Middle frontal gyrus (tissue), 1 donor: ENCODE results near the gene SCTR.

ENCODE experiments used
- DNase-seq: peaks from one replicate; pipeline ENCODE4 v3.0.0-alpha.2; 2015; ENCODE audit warnings: low spot score; ENCODE audit errors: extremely low spot score

The SCTR gene

DNA sequence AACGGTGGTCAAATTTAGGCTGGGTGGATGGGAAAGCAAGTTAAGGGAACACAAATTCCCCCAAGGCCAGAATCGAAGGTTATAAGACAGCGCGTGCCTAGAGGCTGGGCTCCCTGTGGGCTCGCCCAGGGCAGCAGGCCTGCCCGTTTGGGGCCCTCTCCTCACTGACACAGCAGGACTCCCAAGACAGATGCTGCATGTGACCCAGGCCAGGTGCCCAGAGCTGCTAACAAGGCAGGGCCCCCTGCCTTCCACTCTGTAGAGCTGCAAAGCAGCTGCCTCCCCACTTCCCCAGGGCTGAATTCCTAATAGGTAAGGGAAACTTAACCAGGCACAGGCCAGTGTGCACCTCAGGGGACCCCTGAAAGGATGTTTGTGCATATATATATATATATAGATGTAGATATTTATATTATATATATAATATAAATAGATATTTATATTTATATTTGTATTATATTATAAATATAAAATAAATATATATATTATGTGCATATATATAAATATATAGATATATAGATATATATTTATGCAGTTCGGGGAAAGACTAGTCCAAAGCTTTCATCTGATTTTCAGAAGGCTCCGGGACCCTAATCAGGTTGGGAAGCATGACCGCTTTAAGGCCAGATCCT is 48.9 kb downstream of the SCTR start:
- DNase-seq, result no peak

- DNase-seq, result no peak
Measured at GRCh38 chr2:119474371-119475224, 49.7 kb downstream of the SCTR start.

GRCh38 chr2:119473621-119474370 is 50.5 kb downstream of the SCTR start:
- no peak for DNase-seq

DNA sequence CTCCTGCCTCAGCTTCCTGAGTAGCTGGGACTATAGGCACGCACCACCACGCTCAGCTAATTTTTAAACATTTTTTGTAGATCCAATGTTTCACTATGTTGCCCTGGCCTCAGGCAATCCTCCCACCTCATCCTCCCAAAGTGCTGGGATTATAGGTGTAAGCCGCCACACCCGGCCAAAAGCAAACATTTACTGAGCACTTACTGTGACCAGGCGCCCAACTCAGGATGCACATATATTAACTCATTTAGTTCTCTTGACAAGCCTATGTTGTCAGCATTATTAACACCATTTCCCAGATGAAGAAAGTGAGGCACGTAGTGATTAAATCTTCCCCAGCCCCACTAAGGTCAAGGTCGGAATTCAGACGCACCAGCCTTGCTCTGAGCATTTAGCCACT is 51.5 kb downstream of the SCTR start:
- no peak for DNase-seq

DNA sequence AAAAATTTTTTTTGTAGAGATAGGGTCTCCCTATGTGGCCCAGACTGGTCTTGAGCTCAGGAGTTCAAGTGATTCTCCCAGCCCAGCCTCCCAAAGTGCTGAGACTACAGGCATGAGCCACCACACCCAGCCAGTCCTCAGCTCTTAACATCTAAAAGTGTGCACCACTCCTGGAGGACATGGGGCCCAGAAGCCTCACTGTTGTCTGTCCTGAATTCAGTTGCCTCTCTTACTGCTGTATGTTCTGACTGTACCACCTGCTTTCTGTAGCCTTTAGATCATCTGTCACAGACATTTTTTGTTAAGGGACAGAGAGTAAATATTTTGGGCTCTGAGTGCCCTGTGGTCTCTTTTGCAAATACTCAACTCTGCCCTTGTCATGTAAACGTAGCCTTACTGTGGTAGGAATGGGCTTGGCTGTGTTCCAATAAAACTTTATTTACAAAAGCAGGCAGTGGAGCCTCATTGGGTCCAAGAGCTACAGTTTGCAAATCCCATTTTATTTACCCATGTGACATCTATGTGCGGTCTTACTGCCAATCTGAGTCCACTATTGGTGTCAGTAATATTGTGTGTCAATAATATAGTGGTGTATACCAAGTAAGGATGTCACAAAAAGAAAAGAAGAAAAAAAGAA is 54.5 kb downstream of the SCTR start:
- DNase-seq, result no peak

- DNase-seq, result no peak
Measured at GRCh38 chr2:119469131-119469530, 55.2 kb downstream of the SCTR start.

GRCh38 chr2:119468154-119468955 is 55.9 kb downstream of the SCTR start:
- DNase-seq, result no peak

DNA sequence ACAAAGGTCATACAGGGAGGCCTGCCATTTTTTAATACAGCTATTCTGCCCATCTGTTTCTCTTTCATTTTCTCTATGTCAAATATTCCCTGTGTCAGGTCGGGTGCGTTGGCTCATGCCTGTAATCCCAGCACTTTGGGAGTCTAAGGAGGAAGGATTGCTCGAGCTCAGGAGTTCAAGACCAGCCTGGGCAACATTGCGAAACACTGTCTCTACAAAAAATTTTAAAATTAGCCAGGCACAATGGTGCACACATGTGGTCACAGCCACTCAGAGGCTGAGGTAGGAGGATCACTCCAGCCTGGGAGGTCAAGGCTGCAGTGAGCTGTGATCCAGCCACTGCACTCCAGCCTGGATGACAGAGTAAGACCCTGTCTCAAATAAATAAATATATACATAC is 57.9 kb downstream of the SCTR start:
- no peak for DNase-seq

- DNase-seq, result no peak
Measured at GRCh38 chr2:119465687-119466086, 58.6 kb downstream of the SCTR start.

GRCh38 chr2:119464981-119465380 is 59.3 kb downstream of the SCTR start:
- no peak for DNase-seq

- DNase-seq, result no peak
Measured at GRCh38 chr2:119463990-119464389, 60.3 kb downstream of the SCTR start.

- no peak for DNase-seq
Measured at GRCh38 chr2:119463136-119463535, 61.1 kb downstream of the SCTR start.

DNA sequence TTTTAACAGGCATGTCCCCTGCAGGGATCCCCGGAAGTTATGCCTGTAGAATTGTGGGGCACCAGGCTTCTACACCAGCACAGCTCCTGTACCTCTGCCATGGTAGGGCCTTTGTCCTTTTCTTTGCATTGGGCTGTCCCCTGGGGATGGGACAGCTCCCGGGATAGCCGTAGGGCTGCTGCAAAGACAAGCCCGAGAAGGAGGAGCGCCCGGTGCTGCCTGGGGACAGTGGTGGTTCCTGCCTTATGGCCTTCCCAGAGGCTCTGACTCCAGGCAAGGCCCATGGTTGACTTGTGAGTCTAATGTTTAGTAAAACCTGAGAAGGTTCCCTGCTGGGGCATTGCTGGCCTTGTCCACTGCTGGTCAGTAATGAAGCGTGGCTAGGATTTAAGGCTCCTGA is 61.7 kb downstream of the SCTR start:
- no peak for DNase-seq

- DNase-seq, result no peak
Measured at GRCh38 chr2:119461811-119462210, 62.5 kb downstream of the SCTR start.

DNA sequence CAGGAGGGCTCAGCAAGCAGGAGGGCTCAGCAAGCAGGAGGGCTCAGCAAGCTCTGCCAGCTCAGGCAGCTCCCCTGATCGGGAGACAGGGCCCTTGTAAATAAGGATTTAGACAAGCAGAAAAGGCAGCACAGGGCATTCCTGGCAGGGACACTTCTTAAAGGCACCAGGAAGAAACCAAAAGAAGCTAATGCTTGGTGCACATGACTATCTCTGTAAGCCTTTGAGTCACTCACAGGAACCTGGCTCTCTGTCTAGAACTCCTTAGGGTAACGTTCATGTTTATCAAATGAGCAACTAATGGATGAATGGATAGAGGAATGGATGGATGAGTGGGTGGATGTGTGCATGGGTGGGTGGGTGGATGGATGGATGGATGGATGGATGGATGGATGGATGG is 64.2 kb downstream of the SCTR start:
- no peak for DNase-seq

DNA sequence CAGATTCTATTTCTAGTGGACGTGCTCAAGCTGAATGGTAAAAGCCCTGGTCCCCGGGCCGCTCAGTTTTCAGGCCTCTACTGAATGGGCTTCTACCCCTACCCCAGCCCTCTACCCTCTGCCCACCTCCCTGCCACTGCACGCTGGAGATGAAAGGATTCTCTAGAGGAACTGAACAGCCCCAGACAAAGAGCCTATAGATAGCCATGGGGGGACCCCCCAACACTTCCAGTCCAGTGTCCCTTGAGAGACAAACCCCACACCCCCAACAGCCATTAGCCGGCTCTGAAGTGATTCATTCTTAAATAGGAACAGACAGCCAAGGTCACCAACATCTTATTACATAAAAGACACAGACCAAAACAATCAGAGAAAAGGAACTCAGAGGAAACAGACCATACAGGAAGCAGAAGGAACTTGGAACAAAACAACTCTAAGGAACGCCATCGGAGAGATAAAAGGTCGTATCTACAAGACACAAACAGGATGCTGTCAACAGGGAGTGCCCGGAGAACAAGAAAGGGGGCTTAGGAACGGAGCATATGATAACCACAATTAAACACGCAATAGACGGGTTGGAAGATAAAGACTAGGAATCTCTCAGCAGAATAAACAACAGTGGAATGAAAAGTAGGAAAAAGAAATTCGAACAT is 69.1 kb downstream of the SCTR start:
- no peak for DNase-seq

GRCh38 chr2:119453972-119454593 is 70.2 kb downstream of the SCTR start:
- no peak for DNase-seq

GRCh38 chr2:119451336-119452050 is 72.8 kb downstream of the SCTR start:
- no peak for DNase-seq

DNA sequence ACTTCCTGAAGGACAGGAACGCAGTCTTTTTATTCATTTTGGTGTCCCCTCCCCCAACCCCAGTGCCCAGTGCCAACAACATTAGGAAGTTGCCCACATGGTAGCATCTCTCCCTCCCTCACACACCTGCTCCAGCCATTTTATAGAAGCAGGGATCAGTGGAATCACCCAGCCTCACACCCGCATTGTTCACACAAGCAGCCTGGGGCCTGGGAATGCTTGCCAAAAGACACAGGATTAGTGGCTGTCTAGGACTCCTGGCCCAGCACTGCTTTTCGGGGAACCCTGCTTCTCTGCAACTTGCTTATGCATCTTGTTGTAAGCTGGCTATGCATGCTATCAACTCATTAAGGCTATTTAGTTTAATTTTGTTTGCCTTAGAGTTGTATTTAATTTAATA is 74.8 kb downstream of the SCTR start:
- no peak for DNase-seq
